Adrenal gland (tissue), 5 donors: ENCODE measurements around the gene SRSF11.

Experiments used
- POLR2A ChIP-seq, 2 donors: fragments of 450-650 bp; IDR thresholded peaks; one replicate each; pipeline ENCODE4 v1.6.1; 2017; ENCODE audit warnings: antibody characterized with exemption in 2 of 2, mild to moderate bottlenecking in 2 of 2, moderate library complexity in 1 of 2
- TF ChIP-seq, protein P1 (sequence below), 6 experiments: fragments of 450-650 bp in 4 of 6; fragments of 200-600 bp in 2 of 6; sonication (generic) in 1 of 6; IDR thresholded peaks; 1 replicate in 5 of 6; 2 replicates in 1 of 6; pipeline versions ENCODE4 v1.5.1 to v1.8.0; 2016 to 2021; ENCODE audit warnings: antibody characterized with exemption in 6 of 6, mild to moderate bottlenecking in 2 of 6, moderate library complexity in 1 of 6
- donor health status: DM: no; HTN: no; CAD: no.

- no peak for TF ChIP-seq POLR2A (IDR thresholded peaks at IDR 0.05)
- TF ChIP-seq, protein P1, sequence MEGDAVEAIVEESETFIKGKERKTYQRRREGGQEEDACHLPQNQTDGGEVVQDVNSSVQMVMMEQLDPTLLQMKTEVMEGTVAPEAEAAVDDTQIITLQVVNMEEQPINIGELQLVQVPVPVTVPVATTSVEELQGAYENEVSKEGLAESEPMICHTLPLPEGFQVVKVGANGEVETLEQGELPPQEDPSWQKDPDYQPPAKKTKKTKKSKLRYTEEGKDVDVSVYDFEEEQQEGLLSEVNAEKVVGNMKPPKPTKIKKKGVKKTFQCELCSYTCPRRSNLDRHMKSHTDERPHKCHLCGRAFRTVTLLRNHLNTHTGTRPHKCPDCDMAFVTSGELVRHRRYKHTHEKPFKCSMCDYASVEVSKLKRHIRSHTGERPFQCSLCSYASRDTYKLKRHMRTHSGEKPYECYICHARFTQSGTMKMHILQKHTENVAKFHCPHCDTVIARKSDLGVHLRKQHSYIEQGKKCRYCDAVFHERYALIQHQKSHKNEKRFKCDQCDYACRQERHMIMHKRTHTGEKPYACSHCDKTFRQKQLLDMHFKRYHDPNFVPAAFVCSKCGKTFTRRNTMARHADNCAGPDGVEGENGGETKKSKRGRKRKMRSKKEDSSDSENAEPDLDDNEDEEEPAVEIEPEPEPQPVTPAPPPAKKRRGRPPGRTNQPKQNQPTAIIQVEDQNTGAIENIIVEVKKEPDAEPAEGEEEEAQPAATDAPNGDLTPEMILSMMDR (IDR thresholded peaks at IDR 0.05), result no peak
Observed at GRCh38 chr1:70264839-70265238, 43.7 kb downstream of the SRSF11 start.
